HG03064 (cell line): ENCODE measurements around the gene ANKK1.

Experiments used
- ATAC-seq: cut with Tn5 transposase; IDR thresholded peaks from one replicate; pipeline ENCODE4 v1.9.1; 2021; ENCODE audit warnings: low read depth; ENCODE audit not compliant: unreplicated experiment

The ANKK1 gene

DNA sequence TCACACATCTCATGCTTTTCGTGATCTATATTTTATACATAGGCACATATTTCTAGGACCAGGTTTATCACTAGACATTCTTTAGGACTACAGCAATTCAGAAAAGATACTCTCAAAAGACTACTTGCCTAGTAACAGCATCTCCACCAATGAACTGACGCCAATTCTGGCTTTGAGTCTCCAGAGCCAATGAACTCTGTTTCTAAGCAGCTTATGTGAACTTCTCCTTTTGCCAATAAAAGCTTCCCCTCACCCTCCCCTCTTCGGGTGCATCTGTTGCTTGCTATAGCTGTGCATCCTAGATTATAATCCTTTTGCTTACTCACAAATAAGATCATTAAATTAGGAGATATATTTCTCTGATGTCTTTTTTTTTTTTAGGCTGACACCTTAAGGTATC, 11.4 kb upstream of the ANKK1 start:
- no peak for ATAC-seq

DNA sequence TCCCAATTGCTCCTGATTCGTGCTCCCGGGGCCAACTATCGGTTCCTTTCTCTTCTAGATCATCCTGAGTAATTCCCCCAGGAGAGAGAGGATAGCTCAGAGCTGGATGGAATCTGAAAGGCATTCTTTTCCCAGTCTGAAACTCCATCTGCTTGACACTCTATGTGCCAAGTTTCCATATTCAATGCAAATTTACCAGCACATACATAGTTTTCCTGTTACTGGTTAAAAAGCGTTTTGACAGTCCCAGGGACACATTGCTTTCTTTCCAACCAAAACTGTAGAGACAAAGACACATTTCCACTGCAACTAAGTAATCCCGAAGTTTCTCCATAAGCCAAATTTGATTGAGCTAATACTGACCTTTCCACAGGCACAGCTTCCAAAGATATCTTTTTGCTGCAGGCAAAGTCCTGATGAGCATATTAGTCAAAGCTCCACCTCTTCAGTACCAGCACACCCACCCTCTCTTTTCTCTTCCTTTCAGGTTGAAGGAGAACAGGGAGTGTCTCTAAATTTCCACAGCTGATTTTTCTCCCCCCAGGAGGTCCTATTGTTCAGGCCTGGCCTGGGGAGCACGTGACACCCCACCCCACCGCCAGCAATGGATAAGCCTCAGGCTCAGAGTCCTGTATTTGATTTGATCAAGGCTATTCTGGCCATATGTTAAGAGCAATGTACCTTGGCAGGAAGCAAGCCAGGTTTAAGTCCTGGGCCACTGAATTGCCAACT, 9.7 kb upstream of the ANKK1 start:
- no peak for ATAC-seq

DNA sequence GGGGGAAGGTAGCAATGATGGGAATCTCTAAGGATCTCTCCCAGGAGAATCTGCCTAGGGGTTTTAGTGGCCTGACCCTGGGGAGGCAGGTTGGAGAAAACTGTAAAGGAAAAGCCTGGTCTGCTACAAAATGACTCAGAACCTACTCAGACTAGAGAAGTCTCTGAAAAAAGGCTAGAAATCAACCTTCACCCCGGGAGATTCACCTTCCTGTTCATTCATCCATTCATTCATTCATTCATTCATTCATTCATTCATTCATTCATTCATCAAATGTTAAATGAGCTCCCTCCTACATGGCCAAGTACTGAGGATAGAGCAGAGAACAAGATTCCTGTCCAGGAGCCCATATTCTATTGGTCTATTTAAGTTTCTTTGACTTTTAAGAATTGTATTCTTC, 8.9 kb upstream of the ANKK1 start:
- no peak for ATAC-seq

DNA sequence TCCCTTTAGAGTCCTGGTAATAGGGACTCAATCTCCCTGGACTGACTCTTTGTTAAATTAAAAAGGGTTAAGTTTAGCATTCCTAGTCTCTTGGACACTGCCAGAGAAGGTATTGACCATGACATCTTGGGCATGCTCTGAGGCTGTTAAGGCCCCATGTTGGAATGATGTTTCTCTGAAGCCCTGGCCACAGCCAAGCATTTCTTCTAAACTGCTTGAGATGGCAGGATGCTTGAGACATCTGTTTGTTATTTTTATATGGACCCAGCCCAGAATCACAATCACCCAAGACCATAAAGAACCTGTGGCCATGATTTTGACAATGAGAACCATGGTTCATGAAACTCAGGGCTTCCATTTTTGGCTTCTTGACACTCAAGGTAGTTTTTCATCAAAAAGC, 5.5 kb upstream of the ANKK1 start:
- no peak for ATAC-seq

DNA sequence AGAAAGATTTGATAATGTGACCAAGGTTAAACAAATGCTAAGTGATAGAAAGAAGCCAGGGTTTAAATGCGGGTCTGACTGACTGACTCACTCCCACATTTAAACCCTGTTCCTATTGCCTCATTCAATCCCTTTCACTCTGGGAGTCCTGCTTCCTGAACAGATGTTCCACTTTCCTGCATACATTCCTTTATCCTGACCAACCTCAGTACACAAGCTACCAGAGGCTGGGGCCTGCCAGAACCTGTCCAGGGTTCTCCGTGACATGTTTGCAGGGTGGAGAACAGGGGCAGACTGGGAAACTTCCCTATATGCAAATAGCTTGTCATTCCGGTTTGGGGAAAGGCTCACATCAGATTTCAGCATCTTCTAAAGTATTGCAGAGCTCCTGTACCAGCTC, 3.0 kb upstream of the ANKK1 start:
- no peak for ATAC-seq

DNA sequence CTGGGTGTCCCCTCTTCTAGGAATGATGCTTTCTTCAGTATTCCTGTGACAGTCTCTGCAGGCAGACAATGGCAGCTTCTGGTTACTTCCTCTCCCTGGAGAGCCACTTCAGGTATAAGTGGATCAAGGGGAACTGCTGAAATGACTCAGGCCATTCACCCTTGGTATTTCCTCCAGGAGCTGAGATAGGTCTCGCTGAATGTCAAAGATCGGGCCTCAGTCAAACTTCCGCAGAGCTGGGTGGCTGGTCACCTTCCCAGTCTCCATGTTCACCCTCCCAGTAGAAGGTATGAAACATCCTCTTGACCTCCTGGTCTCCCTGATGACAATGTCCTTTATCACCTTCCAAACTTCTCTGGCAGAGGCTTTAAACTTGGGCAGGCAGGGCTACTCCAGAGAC, 1.8 kb upstream of the ANKK1 start:
- ATAC-seq: no peak

DNA sequence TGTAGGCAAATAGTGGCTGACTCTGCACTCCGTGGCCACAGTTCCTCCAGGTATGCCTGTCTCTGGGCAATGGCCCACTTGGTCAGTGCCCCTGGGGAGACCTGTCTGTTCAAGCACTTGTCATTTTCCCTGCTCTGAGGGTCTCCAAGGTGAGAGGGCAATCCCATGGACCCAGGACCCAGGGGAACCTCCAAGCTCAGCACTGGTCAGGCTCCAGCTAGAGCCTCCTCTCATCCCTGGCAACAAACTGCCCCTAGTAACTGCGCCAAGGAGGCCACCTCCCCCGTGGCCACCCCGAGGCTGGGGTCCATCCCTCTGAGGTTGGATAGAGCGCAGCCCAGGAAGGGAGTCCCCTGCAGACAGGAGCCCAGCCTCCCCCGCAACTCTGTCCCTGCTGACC, 713 bp upstream of the ANKK1 start:
- ATAC-seq: no peak

DNA sequence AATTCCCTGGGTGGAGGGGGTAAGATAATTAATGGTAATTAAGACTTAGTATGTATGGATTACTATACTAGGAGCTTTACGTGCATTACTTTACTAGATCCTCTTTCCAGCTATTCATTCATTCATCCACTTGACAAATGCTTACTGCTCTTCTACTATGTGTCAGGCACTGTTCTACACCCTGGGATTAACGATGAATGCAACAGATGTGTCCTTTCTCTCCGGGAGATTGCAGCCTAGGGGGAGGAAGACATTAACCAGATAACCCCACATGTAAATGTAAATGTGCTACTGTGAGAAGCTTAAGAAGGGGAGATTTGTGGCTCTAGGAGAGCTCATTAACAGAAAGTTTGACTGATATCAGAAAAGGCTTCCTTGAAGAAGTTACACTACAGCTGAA, 1.7 kb downstream of the ANKK1 start:
- ATAC-seq: no peak

DNA sequence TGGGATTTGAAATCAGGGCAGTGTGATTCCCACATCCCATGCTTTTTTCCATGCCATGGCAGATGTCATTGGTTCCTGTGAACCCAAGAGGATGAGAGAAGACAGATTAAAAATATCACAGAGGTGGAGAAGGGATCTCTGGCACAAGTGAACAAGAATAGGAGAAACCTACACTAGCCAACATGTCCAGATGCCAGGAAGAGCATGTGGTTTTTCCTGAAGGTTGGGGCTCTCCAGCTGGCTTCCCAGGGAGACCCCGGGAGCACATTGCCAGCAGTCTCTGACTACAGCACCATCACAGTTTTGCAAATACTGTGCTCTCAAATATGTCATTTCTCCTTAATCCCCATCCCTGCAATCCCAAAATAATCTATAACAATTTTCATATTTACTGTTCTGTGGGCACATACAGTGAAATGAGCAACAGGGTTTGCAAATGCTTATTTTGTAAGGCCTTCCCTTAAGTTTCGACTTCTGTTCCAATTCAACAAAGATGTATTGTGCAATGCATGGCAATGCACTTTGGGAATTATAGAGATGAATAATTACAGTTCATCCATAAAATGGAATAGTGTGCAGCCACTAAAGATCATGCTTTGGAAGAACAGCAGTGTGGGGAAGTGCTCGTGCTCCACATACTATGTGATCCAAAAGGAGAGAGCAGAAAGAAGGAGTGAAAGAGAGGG, 4.8 kb downstream of the ANKK1 start:
- ATAC-seq: no peak

DNA sequence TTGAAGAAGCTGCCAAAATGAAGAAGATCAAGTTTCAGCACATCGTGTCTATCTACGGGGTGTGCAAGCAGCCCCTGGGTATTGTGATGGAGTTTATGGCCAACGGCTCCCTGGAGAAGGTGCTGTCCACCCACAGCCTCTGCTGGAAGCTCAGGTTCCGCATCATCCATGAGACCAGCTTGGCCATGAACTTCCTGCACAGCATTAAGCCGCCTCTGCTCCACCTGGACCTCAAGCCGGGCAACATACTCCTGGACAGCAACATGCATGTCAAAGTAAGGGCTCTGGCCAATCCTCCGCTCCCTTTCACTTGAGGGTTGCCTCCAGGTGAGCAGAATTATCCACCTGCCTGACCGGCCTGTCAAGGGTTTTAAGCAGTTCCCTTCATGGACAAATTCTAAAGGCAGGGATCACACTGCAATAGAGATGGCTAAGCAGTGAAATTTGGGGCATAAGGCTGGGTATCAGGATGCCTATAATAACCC, 6.0 kb downstream of the ANKK1 start:
- no peak for ATAC-seq

DNA sequence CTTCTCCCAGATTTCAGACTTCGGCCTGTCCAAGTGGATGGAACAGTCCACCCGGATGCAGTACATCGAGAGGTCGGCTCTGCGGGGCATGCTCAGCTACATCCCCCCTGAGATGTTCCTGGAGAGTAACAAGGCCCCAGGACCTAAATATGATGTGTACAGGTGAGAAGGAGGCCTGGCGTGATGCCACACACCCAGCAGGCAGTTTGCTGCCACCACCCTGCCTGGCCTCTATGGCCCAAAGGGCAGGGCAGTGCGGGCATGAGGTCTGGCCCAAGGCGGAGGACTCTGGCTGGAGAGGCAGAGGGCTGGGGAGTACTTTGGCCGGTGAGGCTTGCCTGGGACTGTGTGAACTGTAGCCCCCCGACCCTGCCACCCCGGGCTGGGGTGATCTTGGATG, 7.3 kb downstream of the ANKK1 start:
- ATAC-seq: no peak

DNA sequence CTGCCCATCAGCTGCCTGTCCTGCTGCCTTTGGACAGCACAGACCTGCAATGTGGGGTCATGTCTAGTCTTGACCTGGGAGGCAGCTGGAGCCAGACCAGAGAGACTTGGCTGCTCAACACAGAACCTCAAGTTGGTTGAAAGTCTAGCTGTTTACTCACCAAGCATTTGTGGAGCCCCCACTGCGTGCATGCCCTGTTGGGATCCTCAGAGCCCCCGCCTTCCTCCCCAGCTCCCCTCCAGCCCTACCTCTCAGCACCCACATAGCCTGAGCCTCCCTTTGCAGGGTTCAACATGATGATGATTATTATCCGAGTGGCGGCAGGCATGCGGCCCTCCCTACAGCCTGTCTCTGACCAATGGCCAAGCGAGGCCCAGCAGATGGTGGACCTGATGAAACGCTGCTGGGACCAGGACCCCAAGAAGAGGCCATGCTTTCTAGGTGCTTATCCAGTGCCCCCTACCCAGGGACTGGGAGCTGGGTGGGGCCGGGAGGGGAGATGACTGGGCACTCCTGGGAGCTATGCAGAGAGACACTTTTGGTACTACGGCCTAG, 8.3 kb downstream of the ANKK1 start:
- ATAC-seq: no peak

DNA sequence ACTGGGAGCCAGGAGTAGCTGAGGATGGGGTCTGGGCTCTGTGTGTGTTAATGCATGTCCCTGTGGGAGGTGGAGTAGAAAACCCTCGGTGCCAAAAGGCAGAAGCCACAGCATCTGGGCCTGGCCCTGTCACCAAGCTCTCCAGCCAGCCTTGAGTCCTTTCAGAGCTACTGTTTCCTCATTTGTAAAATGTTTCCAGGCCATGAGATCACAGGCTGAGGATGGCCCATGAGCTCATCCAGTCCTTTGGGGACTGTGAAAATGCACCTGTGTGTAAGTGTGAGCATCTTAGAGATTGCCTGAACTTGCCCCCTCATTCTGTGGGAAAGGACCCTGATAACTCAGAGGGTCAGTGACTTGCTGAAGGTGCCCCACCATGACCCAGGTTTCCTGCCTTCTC, 9.1 kb downstream of the ANKK1 start:
- no peak for ATAC-seq

DNA sequence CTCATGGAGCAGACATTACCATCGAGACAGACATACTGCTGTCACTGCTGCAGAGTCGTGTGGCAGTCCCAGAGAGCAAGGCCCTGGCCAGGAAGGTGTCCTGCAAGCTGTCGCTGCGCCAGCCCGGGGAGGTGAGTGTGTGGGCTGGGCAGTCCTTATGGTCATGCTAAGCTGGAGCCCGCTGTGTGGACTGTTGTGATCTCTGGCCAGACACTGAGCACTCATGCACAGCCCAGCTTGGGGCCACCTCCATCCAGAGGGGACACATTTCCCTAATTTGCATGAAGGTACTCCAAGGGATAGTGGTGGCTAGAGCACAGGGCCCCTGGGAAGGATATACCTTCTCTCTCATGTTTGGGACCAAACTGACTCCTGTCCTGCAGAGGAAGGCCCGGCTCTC, 9.6 kb downstream of the ANKK1 start:
- ATAC-seq: no peak

DNA sequence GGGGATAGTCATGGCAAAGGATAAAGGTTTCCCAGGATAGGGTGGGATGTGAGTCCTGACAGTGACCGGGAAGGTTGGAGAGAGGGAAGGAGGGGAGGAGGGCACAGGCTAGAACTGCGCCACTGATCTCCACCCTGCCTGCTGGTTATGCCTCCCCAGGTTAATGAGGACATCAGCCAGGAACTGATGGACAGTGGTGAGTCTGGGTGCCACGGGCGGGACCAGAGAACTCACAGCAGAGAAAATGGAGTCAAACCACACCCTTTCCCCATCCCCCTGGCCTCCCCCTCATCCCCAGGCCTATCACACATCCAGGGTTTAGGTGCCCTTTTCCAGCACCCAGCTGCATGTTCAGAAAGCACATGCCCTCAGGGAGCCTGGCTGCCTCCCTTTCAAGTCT, 10.2 kb downstream of the ANKK1 start:
- no peak for ATAC-seq

DNA sequence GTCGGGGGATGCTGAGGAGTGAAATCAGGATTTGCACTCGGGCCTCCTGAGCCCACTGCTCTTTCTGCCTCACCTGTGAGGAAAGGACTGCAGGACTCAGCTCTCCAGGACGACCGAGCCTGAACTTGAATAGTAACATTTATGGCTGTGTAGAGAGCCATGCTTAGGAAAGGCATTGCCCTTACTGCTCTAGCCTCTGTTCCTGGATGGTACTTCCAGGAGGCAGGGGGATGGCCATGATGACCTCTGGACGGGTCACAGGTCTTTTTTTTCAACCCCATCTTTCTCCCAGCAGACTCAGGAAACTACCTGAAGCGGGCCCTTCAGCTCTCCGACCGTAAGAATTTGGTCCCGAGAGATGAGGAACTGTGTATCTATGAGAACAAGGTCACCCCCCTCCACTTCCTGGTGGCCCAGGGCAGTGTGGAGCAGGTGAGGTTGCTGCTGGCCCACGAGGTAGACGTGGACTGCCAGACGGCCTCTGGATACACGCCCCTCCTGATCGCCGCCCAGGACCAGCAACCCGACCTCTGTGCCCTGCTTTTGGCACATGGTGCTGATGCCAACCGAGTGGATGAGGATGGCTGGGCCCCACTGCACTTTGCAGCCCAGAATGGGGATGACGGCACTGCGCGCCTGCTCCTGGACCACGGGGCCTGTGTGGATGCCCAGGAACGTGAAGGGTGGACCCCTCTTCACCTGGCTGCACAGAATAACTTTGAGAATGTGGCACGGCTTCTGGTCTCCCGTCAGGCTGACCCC, 11.3 kb downstream of the ANKK1 start:
- no peak for ATAC-seq

DNA sequence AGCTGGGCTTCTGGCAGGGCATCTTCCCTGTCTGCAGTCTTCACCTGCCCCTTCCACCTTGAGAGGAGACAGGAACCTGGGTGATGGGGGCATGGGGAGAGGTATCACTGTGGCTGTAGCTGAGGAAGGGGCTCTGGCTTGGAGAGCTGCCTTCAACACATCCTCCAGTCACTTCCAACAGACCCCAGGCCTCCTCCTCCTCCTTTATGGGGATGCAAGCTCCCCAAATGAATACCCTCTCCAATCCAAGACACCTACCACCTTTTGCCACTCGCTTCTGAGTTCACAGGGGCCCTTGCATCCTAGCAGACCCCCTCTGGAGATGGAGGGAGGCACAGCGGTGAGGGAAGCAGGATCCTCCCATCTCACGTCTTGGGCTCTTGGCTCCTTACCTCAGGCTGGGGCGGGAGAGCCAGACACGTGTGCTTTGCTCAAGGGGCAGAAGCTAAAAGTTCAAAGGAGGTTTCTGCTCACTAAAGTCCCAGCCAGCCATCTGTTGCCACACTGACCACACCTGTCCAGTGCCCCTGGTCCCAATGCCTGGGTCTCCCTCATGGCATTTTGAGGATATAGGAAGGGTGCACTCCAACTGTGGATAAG, 13.2 kb downstream of the ANKK1 start:
- no peak for ATAC-seq

DNA sequence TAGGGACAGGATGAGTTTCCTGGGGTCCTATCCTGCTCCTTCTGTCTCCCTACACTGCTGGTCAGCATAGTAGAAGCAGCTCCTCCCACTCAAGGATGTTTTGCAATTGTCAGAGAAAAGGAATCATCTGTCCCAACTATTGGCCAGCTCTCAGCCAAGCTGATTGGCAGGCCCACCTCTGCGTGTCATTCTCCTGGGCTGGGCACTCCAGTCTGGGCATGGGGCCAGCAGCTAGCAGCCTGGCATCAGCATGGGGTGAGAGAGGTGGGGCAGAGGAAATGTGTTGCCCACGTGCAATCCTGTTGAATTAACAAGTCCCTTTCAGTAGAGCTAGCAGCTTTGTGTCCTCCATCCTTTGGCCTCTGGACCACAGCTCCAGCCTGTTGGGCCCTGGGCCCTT, 14.1 kb downstream of the ANKK1 start:
- no peak for ATAC-seq

DNA sequence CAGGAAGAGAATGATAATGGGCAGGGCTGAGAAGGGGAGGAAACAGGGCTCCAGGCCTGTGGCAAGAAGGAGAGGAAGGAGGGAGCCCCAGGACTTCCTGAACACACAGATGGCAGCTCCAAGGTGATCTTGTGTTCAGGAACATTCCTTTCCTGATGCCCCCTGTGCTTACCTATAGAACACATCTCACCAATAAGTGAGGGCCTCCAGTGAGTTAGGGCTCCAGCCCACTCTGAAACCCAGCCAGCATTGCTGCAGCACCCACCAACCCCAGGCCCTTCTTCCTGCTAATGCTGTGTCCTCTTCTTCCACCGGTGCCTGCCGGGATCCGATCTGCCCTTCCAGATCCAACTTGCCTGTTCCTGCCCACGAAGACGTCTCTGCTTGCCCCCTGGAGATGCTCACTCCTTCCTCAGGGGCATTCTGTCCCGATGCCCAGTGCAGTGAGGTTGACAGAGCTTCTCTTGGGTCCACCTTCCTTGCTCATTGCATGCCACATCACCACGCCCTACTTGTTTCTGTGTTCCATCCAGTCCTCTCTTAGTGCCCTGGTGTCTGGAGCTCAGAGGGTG, 17.4 kb downstream of the ANKK1 start:
- ATAC-seq: no peak

DNA sequence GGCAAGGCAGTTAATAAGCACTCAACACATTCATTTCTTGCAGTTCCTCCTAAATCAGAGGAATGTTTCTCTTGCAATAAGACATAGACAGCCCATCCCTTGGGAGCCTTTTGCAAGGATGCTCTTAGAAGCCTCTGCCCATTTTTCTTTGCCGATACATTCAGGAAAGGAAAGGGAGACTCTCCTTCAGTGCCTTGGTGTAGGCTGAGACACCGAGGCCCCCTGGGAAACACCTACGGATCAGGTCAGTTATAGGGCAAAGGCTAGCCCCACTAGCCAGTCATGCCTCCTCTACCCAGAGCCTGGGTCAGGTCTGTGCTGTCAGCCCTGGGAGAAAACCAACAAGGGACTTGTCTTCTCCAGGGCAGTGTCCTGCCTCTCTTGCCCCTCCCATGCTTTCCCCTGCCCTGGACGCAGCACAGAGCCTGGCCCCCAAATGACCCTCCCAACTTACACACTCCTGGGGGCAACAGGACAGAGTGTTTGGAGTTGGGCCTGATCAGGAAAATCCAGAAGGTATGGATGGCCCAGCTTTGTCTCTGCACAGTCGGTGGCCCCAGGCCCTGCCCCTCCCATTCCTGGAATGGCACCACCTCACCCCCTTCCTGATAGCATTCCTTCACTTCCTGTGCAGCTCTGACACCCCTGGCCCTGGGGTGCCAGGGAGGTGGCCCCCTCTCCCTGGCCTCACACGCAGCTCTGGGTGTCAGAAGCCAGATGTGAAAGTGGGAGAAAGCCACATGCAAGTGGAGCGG, 18.3 kb downstream of the ANKK1 start:
- ATAC-seq: no peak
